ENCODE data around the gene SYNE3.

DNA sequence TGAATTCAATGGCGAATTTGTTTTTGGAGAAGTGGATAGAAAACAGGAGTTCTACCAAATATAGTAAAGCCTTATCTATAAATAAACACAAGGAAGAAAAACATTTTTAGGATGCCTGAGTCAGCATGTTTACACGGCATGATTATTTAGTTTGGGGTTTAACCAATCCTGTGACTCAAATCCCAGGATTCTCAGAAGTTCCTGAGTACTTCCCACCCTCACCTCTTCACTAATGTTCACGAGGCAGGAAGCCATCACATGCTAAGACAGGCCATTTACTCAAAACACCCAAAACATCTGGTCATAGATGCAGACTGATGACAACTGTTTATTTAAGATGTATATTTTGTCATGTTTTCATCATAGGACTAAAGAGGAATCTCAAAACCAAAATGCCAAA, 15.0 kb upstream of the SYNE3 start:
- TF ChIP-seq, protein P1, sequence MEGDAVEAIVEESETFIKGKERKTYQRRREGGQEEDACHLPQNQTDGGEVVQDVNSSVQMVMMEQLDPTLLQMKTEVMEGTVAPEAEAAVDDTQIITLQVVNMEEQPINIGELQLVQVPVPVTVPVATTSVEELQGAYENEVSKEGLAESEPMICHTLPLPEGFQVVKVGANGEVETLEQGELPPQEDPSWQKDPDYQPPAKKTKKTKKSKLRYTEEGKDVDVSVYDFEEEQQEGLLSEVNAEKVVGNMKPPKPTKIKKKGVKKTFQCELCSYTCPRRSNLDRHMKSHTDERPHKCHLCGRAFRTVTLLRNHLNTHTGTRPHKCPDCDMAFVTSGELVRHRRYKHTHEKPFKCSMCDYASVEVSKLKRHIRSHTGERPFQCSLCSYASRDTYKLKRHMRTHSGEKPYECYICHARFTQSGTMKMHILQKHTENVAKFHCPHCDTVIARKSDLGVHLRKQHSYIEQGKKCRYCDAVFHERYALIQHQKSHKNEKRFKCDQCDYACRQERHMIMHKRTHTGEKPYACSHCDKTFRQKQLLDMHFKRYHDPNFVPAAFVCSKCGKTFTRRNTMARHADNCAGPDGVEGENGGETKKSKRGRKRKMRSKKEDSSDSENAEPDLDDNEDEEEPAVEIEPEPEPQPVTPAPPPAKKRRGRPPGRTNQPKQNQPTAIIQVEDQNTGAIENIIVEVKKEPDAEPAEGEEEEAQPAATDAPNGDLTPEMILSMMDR (conservative IDR thresholded peaks at IDR 0.05): no peak
- no peak for TF ChIP-seq ZFX (IDR thresholded peaks at IDR 0.05)
